BJ (cell line): ENCODE measurements around the gene PABPC3. TPM values are rescaled to one million over a fixed set of nuclear protein-coding genes. Genes with fewer than 3 reads are reported as not detected.

ENCODE experiments used
- CTCF ChIA-PET: fragments of 350-600 bp; formaldehyde crosslinking; extraction: SDS; loops from one replicate; lab custom pipeline; 2021; ENCODE audit warnings: antibody characterized with exemption, inconsistent platforms; lab: Yijun Ruan, JAX
- POLR2A ChIA-PET: fragments of 300-600 bp; sonication (Branson Sonifier 250); formaldehyde crosslinking; extraction: SDS; loops from one replicate; lab custom pipeline; 2021; ENCODE audit warnings: antibody characterized with exemption; lab: Charles Lee
- DNase-seq: peaks from one replicate; pipeline ENCODE4 v3.0.0-alpha.2; 2011; ENCODE audit warnings: low read depth
- H3K27me3 ChIP-seq: 2 replicates; pipeline ENCODE4 v1.6.0; 2011; ENCODE audit warnings: low read length; ENCODE audit not compliant: control insufficient read depth, insufficient read depth
- H3K36me3 ChIP-seq: 2 replicates; pipeline ENCODE4 v1.5.1; 2011; ENCODE audit warnings: low read length; ENCODE audit not compliant: control insufficient read depth, insufficient read depth
- H3K4me3 ChIP-seq: 2 replicates; pipeline ENCODE4 v1.5.1; 2011; ENCODE audit warnings: low read depth, mild to moderate bottlenecking, control low read depth, low read length
- CTCF ChIP-seq: IDR thresholded peaks from 2 replicates; pipeline ENCODE4 v1.5.1; 2011; ENCODE audit warnings: low read depth, mild to moderate bottlenecking, control low read depth, inconsistent platforms, low read length, moderate library complexity; ENCODE audit not compliant: insufficient read depth
- polyA plus RNA-seq: library from polyadenylated mRNA; depleted of rRNA; stranded (reverse); fragments of >200 nt; gene quantifications from 2 replicates; pipeline ENCODE4 v1.2.3, GENCODE V29; 2011

PABPC3 gene
- polyA plus RNA-seq, 1 experiment = not detected

GRCh38 chr13:25059958-25060357 lies 36.0 kb upstream of the PABPC3 start:
- ChIA-PET POLR2A (no interaction called here), CTCF (no interaction called here)
- TF ChIP-seq CTCF = no peak
- no peak for DNase-seq
- H3K27me3 ChIP-seq = no peaks in the 10 kb centered on the region
- H3K4me3 ChIP-seq = no peak overlapping the region
- H3K36me3 ChIP-seq = no peaks in the 10 kb centered on the region

- no peak for TF ChIP-seq CTCF
- Histone ChIP-seq H3K36me3 (no peaks in the 10 kb centered on the region), H3K27me3 (no peaks in the 10 kb centered on the region), H3K4me3 (no peak overlapping the region)
- no peak for DNase-seq
- ChIA-PET POLR2A (no interaction called here), CTCF (no interaction called here)
Measured at GRCh38 chr13:25062479-25062878, 33.5 kb upstream of the PABPC3 start.

DNA sequence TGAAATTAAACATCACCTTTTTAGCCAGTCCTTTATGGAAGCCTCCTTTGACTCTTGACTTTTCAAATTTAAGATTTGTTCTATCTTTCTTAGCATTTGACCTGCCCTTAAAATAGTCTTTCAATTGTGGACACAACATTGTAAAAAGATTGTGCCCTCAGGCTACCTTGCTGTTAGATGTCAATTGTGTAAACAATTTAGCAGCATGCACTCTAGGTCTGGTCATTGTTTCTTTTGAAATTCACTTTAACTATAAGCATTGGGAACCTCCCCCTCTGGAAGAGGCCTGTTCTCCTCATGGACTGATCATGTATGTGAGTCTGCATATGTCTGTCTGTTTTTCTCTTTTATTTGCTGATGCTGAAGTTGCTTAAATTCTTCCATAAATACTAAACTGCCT lies 31.5 kb upstream of the PABPC3 start:
- Histone ChIP-seq H3K27me3 (no peaks in the 10 kb centered on the region), H3K4me3 (no peak overlapping the region), H3K36me3 (no peaks in the 10 kb centered on the region)
- ChIA-PET CTCF (interaction anchor here (2.1 kb wide), 1 partner anchor 69 kb away, joined by 5 read pairs; no protein-coding TSS in a partner anchor), POLR2A (no interaction called here)
- TF ChIP-seq CTCF = no peak
- no peak for DNase-seq

- DNase-seq = no peak
- CTCF ChIA-PET = interaction anchor here (1.7 to 2.1 kb wide), 2 partner anchors 48 to 71 kb away, joined by 3 to 5 read pairs; no protein-coding TSS in a partner anchor
- no peak for TF ChIP-seq CTCF
- Histone ChIP-seq H3K4me3 (no peak overlapping the region), H3K36me3 (no peaks in the 10 kb centered on the region), H3K27me3 (no peaks in the 10 kb centered on the region)
- POLR2A ChIA-PET = no interaction called here
Measured at GRCh38 chr13:25065974-25066770, 29.8 kb upstream of the PABPC3 start.

GRCh38 chr13:25067064-25067463 lies 28.9 kb upstream of the PABPC3 start:
- TF ChIP-seq CTCF = no peak
- ChIA-PET CTCF (interaction anchor here (0.7 kb wide), 1 partner anchor 20 kb away, joined by 3 read pairs; no protein-coding TSS in a partner anchor), POLR2A (no interaction called here)

More at GRCh38 chr13:25067064-25067463, 28.9 kb upstream of the PABPC3 start:
- no peaks in the 10 kb centered on the region for H3K36me3 ChIP-seq
- H3K4me3 ChIP-seq = no peak overlapping the region
- no peaks in the 10 kb centered on the region for H3K27me3 ChIP-seq
- no peak for DNase-seq
